Measurements from ENCODE around the gene ZNF562. TPM values are rescaled to one million over a fixed set of nuclear protein-coding genes. Genes with fewer than 3 reads are reported as not detected.
"Not testable (repeated sequence)": the region's sequence is repeated elsewhere in the genome, so short reads cannot be mapped to it uniquely, and the experiment has no call there.

ZNF562 gene
- total RNA-seq, result 10 to 100 TPM; 25.5 to 27.5 TPM

GRCh38 chr19:9674663-9675357 is at the start of gene ZNF562:
Gene ZNF562 (minus strand): TSS chr19:9675100. CDS start chr19:9660744, 14,356 bp downstream.
- peak within 1 kb of the TSS; percentile 99 for H3K27ac Mint-ChIP-seq
- H3K4me1 Mint-ChIP-seq, result peaks cover 19% of the 10 kb centered on the region
- DNase-seq (peak; percentile 87), ATAC-seq (ENCODE audit: low read depth) (peak; percentile 86)
- peaks cover 18% of the 10 kb centered on the region for H3K9me3 Mint-ChIP-seq
- no peaks in the 10 kb centered on the region for H3K27me3 Mint-ChIP-seq
- H3K36me3 Mint-ChIP-seq, result peaks cover 46% of the 10 kb centered on the region
- POLR2A ChIA-PET, result interaction anchor here (0.7 to 1.6 kb wide), 4 partner anchors 29 to 351 kb away, joined by 3 to 11 read pairs (median 6); partner anchors contain the start of gene ZNF846
- H3K4me3 Mint-ChIP-seq, result peak within 1 kb of the TSS; percentile 95

GRCh38 chr19:9724157-9724556 is 49.3 kb upstream of the ZNF562 start:
- H3K4me3 Mint-ChIP-seq, result no peak overlapping the region
- ATAC-seq (ENCODE audit: low read depth) (no peak), DNase-seq (no peak)
- H3K27ac Mint-ChIP-seq, result no peak overlapping the region
- peaks cover 4% of the 10 kb centered on the region for H3K27me3 Mint-ChIP-seq
- POLR2A ChIA-PET, result no interaction called here
- H3K9me3 Mint-ChIP-seq, result peaks cover 20% of the 10 kb centered on the region
- peaks cover 8% of the 10 kb centered on the region for H3K36me3 Mint-ChIP-seq
- H3K4me1 Mint-ChIP-seq, result peaks cover 6% of the 10 kb centered on the region

DNA sequence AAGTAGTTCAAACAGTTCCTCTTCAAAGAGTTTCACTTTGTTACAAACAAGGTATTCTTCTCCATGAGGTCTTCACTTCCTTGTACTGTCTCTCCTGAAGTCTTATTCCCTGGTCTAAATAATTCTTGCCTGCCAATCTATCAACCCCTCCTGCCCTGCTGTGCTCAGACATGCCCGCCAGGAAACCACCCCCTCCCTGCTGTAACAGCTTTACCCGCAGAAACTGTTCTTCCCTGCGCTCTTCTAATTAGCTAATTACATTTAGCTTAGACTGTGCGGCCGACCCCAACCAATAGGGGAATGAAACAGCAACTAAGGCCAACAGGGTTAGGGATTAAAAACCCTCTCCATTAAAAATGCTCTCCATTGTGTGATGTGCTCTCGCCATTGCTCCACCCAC is 47.0 kb upstream of the ZNF562 start:
- Mint-ChIP-seq H3K4me1 (peaks cover 6% of the 10 kb centered on the region), H3K27ac (peak overlapping the region; percentile 41), H3K4me3 (peak overlapping the region; percentile 60), H3K36me3 (peaks cover 8% of the 10 kb centered on the region), H3K27me3 (peaks cover 9% of the 10 kb centered on the region), H3K9me3 (peaks cover 18% of the 10 kb centered on the region)
- POLR2A ChIA-PET, result no interaction called here
- no peak for DNase-seq
- no peak for ATAC-seq (ENCODE audit: low read depth)

- Mint-ChIP-seq H3K36me3 (peaks cover 8% of the 10 kb centered on the region), H3K27me3 (peaks cover 10% of the 10 kb centered on the region), H3K9me3 (peaks cover 16% of the 10 kb centered on the region), H3K27ac (no peak overlapping the region), H3K4me1 (peaks cover 6% of the 10 kb centered on the region), H3K4me3 (no peak overlapping the region)
- DNase-seq (no peak), ATAC-seq (ENCODE audit: low read depth) (no peak)
- POLR2A ChIA-PET, result no interaction called here
These were observed 45.6 kb upstream of the ZNF562 start for GRCh38 chr19:9720541-9720940.

- Mint-ChIP-seq H3K27me3 (peaks cover 6% of the 10 kb centered on the region), H3K27ac (no peak overlapping the region)
These were observed 36.9 kb upstream of the ZNF562 start for GRCh38 chr19:9711815-9712214.

DNA sequence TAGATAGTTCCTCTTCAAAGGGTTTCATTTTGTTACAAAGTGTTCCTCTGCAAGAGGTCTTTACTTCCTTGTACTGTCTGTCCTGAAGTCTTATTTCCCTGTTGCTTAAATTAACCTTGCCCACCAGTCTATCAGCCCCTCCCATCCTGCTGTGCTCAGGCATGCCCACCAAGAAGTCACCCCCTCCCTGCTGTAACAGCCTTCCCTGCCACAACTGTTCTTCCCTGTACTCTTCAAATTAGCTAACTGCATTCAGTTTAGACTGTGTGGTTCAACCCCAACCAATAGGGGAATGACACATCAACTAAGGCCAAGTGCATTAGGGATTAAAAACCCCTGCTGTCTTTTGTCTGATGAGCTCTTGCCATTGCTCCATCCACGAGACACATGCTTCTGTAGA is 34.4 kb upstream of the ZNF562 start:
- Mint-ChIP-seq H3K36me3 (no peaks in the 10 kb centered on the region), H3K27me3 (no peaks in the 10 kb centered on the region), H3K9me3 (peaks cover 14% of the 10 kb centered on the region), H3K27ac (no peak overlapping the region), H3K4me3 (no peak overlapping the region), H3K4me1 (no peaks in the 10 kb centered on the region)
- POLR2A ChIA-PET, result no interaction called here
- DNase-seq (no peak), ATAC-seq (ENCODE audit: low read depth) (no peak)

More at GRCh38 chr19:9711815-9712214, 36.9 kb upstream of the ZNF562 start:
- H3K4me1 Mint-ChIP-seq, result no peaks in the 10 kb centered on the region
- no peak for DNase-seq
- H3K4me3 Mint-ChIP-seq, result no peak overlapping the region
- ATAC-seq (ENCODE audit: low read depth), result no peak
- no peaks in the 10 kb centered on the region for H3K36me3 Mint-ChIP-seq
- H3K9me3 Mint-ChIP-seq, result peaks cover 13% of the 10 kb centered on the region
- POLR2A ChIA-PET, result no interaction called here

DNA sequence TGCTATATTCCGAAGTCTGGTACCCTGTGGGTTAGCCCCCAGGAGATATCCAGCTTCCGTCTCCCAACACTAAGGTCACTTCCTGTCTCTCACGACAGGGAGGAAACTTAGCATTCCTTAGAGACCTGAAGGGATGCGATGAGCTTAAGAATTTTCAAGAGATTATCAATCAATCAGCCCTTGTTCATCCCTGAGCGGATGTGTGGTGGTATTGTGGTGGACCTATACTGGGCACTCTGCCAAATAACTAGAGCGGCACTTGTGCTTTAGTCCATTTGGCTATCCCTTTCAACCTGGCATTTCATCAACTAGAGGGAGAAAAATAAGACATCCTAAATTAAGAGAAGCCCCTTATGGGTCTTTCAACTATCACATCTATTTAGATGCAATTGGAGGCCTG is 30.9 kb upstream of the ZNF562 start:
- peaks cover 7% of the 10 kb centered on the region for H3K4me1 Mint-ChIP-seq
- H3K27ac Mint-ChIP-seq, result no peak overlapping the region
- ATAC-seq (ENCODE audit: low read depth) (no peak), DNase-seq (no peak)
- peaks cover 2% of the 10 kb centered on the region for H3K27me3 Mint-ChIP-seq
- peaks cover 5% of the 10 kb centered on the region for H3K36me3 Mint-ChIP-seq
- H3K9me3 Mint-ChIP-seq, result peaks cover 7% of the 10 kb centered on the region
- POLR2A ChIA-PET, result no interaction called here
- no peak overlapping the region for H3K4me3 Mint-ChIP-seq

DNA sequence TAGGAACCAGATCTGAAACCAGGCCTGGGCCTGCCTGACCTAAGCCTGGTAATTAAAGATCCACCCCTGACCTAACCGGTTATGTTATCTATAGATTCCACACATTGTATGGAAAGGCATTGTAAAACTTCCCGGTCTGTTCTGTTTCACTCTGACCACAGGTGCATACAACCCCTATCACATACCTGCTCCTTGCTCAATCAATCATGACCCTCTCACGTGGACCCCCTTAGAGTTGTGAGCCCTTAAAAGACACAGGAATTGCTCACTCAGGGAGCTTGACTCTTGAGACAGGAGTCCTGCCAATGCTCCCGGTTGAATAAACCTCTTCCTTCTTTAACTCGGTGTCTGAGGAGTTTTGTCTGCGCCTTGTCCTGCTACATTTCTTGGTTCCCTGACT is 27.3 kb upstream of the ZNF562 start:
- peaks cover 7% of the 10 kb centered on the region for H3K4me1 Mint-ChIP-seq
- POLR2A ChIA-PET, result no interaction called here
- H3K27ac Mint-ChIP-seq, result no peak overlapping the region
- peaks cover 2% of the 10 kb centered on the region for H3K27me3 Mint-ChIP-seq
- H3K36me3 Mint-ChIP-seq, result peaks cover 5% of the 10 kb centered on the region
- no peak overlapping the region for H3K4me3 Mint-ChIP-seq
- ATAC-seq (ENCODE audit: low read depth) (no peak), DNase-seq (no peak)
- peaks cover 16% of the 10 kb centered on the region for H3K9me3 Mint-ChIP-seq

DNA sequence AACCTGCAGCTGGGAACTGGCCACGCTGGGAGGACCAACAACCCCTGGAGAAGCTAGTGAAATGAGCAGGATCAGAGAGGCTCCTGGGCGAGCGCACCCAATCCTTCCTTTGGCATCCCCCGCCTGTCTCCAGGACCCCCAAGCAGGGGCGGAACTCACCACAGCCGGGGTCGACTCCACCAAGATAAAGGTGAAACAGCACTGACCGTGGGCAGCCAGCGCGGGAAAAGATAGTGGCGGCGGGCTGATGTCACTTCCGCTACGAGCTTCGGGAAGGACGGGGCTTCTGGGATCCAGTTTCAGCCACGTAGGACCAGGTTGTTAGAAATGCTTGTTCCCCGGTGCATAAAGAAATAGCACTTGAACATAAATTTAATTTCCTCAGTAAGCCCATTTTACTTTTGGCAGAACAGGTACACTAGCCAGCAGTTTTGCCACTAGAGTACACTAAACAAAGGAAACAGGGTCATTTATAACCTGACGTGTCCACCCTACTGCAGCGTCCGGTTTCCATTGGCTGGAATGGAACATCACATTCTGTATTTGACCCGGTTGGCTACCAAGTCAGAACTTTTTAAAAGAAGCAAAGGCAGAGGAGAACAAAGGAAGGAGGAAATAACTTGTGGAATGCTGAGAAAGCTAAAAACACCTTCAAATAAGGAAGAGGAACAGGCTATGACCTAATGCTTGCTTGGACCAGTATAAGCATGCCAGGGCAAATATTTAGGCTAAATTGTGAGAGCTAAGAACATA is 25.5 kb upstream of the ZNF562 start:
- peaks cover 5% of the 10 kb centered on the region for H3K36me3 Mint-ChIP-seq
- peaks cover 2% of the 10 kb centered on the region for H3K27me3 Mint-ChIP-seq
- peaks cover 7% of the 10 kb centered on the region for H3K4me1 Mint-ChIP-seq
- POLR2A ChIA-PET, result no interaction called here
- H3K27ac Mint-ChIP-seq, result no peak overlapping the region
- H3K9me3 Mint-ChIP-seq, result peaks cover 17% of the 10 kb centered on the region
- ATAC-seq (ENCODE audit: low read depth) (no peak), DNase-seq (no peak)
- no peak overlapping the region for H3K4me3 Mint-ChIP-seq

GRCh38 chr19:9690301-9690700 is 15.4 kb upstream of the ZNF562 start:
- H3K4me3 Mint-ChIP-seq; H3K36me3 Mint-ChIP-seq; H3K4me1 Mint-ChIP-seq; H3K27me3 Mint-ChIP-seq; DNase-seq; H3K27ac Mint-ChIP-seq; ATAC-seq (ENCODE audit: low read depth); POLR2A ChIA-PET: not testable (repeated sequence)
- peaks cover 27% of the 10 kb centered on the region for H3K9me3 Mint-ChIP-seq

- H3K4me3 Mint-ChIP-seq; H3K9me3 Mint-ChIP-seq; H3K27me3 Mint-ChIP-seq; H3K4me1 Mint-ChIP-seq; ATAC-seq (ENCODE audit: low read depth); POLR2A ChIA-PET; DNase-seq; H3K27ac Mint-ChIP-seq; H3K36me3 Mint-ChIP-seq: not testable (repeated sequence)
These were observed 5.1 kb upstream of the ZNF562 start for GRCh38 chr19:9679996-9680395.

DNA sequence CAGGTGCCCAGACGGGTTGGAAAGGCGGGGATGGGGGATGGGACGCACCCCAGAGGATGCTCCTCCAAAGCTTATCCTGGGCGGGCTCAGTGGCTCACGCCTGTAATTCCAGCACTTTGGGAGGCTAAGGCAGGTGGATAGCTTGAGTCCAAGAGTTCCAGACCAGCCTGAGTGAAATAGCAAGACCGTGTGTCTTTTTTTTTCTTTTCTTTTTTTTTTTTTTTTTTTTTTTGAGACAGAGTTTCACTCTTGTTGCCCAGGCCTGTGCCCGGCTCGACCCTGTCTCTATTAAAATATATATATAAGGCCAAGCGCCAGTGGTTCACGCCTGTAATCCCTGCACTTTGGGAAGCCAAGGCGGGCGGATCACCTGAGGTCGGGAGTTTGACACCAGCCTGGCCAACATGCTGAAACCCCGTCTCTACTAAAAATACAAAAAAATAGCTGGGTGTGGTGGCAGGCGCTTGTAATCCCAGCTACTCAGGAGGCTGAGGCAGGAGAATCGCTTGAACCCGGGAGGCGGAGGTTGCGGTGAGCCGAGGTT is 530 bp upstream of the ZNF562 start:
- H3K27ac Mint-ChIP-seq, result peak overlapping the region; percentile 99
- POLR2A ChIA-PET, result interaction anchor here (0.7 to 1.6 kb wide), 4 partner anchors 30 to 352 kb away, joined by 3 to 11 read pairs (median 6); partner anchors contain the start of gene ZNF846
- peaks cover 40% of the 10 kb centered on the region for H3K36me3 Mint-ChIP-seq
- H3K4me3 Mint-ChIP-seq, result peak overlapping the region; percentile 95
- ATAC-seq (ENCODE audit: low read depth); DNase-seq; H3K27me3 Mint-ChIP-seq: not testable (repeated sequence)
- peaks cover 15% of the 10 kb centered on the region for H3K9me3 Mint-ChIP-seq
- H3K4me1 Mint-ChIP-seq, result peaks cover 17% of the 10 kb centered on the region

DNA sequence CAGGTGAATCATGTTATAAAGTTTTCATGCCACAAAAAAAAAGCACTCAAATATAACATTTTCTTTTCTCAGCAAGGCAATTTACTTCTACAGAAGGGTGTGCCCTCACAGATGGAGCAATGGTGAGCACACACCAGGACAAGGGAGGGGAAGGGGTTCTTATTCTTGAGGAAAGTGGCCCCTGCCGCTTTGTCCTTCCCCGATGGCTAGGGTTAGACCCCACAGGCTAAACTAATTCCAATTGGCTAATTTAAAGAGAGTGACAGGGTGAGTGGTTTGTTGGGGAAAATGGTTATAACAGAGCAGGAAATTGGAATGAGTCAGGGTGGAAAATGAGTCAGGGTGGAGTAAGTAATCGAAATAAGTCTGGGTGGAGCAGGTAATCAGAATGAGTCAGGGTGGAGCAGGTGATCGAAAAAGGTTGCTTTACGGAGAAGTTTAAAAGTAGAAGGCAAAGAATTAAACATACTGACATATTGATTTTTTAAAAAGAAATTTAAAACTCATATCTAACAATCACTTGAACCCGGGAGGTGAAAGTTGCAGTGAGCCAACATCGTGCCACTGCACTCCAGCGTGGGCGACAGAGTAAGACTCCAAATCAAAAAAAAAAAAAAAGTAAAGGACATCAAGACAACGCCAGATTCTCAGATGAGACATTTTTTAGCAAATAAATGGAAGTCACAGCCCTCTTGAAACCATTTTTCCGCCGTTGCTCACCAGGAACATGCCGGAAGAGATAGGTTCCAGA is 813 bp downstream of the ZNF562 start:
- DNase-seq, result peak; percentile 33
- ATAC-seq (ENCODE audit: low read depth), result no peak
- H3K27ac Mint-ChIP-seq, result peak overlapping the region; percentile 99
- peaks cover 19% of the 10 kb centered on the region for H3K9me3 Mint-ChIP-seq
- H3K36me3 Mint-ChIP-seq, result peaks cover 53% of the 10 kb centered on the region
- no peaks in the 10 kb centered on the region for H3K27me3 Mint-ChIP-seq
- peak overlapping the region; percentile 95 for H3K4me3 Mint-ChIP-seq
- peaks cover 20% of the 10 kb centered on the region for H3K4me1 Mint-ChIP-seq
- POLR2A ChIA-PET, result interaction anchor here (1.6 kb wide), 1 partner anchor 111 kb away, joined by 3 read pairs; no protein-coding TSS in a partner anchor

All from activated naive CD8-positive, alpha-beta T cell treated with anti-CD3 and anti-CD28 coated beads, Interleukin-2, amount 10 ng/mL, durations not matched to agents 7 days and 5 days (primary cell).